VCaP (cell line): Measurements from ENCODE around the gene FAM156A.
A peak's percentile ranks its signal among the peaks of the same experiment; 100 is the strongest.
"Not testable (repeated sequence)": the region's sequence is repeated elsewhere in the genome, so short reads cannot be mapped to it uniquely, and the experiment has no call there.

Experiments
- H3K27ac ChIP-seq: fragments of 450-650 bp; 2 replicates; pipeline ENCODE4 v1.5.1; 2017
- CTCF ChIP-seq: fragments of 450-650 bp; conservative IDR thresholded peaks from 2 replicates; pipeline ENCODE4 v1.5.1; 2017; ENCODE audit warnings: mild to moderate bottlenecking, moderate library complexity

FAM156A gene

GRCh38 chrX:52995987-52996331, 37.6 kb upstream of the FAM156A start:
- peak overlapping the region; percentile 77 for H3K27ac ChIP-seq
- TF ChIP-seq CTCF: peak; percentile 11; the same call in 1 of the 2 replicates

- peak; percentile 60 for TF ChIP-seq CTCF
- H3K27ac ChIP-seq: peak overlapping the region; percentile 77
These were observed 37.0 kb upstream of the FAM156A start for GRCh38 chrX:52995135-52995986.

- no peak overlapping the region for H3K27ac ChIP-seq
- no peak for TF ChIP-seq CTCF
These were observed 32.5 kb upstream of the FAM156A start for GRCh38 chrX:52990848-52991247.

- TF ChIP-seq CTCF: peak; percentile 37
- not testable (repeated sequence) for H3K27ac ChIP-seq
These were observed 31.8 kb upstream of the FAM156A start for GRCh38 chrX:52990011-52990631.

- no peak for TF ChIP-seq CTCF
- H3K27ac ChIP-seq: no peak overlapping the region
These were observed 30.9 kb upstream of the FAM156A start for GRCh38 chrX:52988985-52989917.

GRCh38 chrX:52983321-52984000, 25.1 kb upstream of the FAM156A start:
- H3K27ac ChIP-seq: no peak overlapping the region
- TF ChIP-seq CTCF: no peak
